NOMO-1 (cell line): Measurements from ENCODE around the gene TRIM45.
"Not testable (repeated sequence)": the region's sequence is repeated elsewhere in the genome, so short reads cannot be mapped to it uniquely, and the experiment has no call there.

Experiments
- DNase-seq, 2 experiments: peaks; one replicate each; lab custom pipeline; 2025; ENCODE audit not compliant: unreplicated experiment in 2 of 2; lab: John Stamatoyannopoulos, UW

The TRIM45 gene

GRCh38 chr1:117121589-117122329 lies at the start of gene TRIM45:
TRIM45 (minus strand) TSS chr1:117121749; CDS start chr1:117121201, 548 bp downstream.
- DNase-seq = peak; percentile 93 to 97

GRCh38 chr1:117169871-117170596 lies 48.5 kb upstream of the TRIM45 start:
- DNase-seq = no peak

- no peak for DNase-seq
These were observed 45.9 kb upstream of the TRIM45 start for GRCh38 chr1:117167402-117167801.

- no peak for DNase-seq
These were observed 44.5 kb upstream of the TRIM45 start for GRCh38 chr1:117166076-117166475.

GRCh38 chr1:117164209-117164608 lies 42.7 kb upstream of the TRIM45 start:
- DNase-seq = no peak

- no peak for DNase-seq
These were observed 41.3 kb upstream of the TRIM45 start for GRCh38 chr1:117162816-117163215.

- DNase-seq = no peak
These were observed 40.3 kb upstream of the TRIM45 start for GRCh38 chr1:117161887-117162286.

- not testable (repeated sequence) for DNase-seq
These were observed 29.8 kb upstream of the TRIM45 start for GRCh38 chr1:117151305-117151704.

- no peak for DNase-seq
These were observed 28.8 kb upstream of the TRIM45 start for GRCh38 chr1:117150316-117150715.

- no peak for DNase-seq
These were observed 26.5 kb upstream of the TRIM45 start for GRCh38 chr1:117147856-117148588.

- no peak for DNase-seq
These were observed 25.8 kb upstream of the TRIM45 start for GRCh38 chr1:117147341-117147831.

GRCh38 chr1:117146575-117147340 lies 25.2 kb upstream of the TRIM45 start:
- no peak for DNase-seq

- DNase-seq = no peak
These were observed 24.5 kb upstream of the TRIM45 start for GRCh38 chr1:117146072-117146471.

GRCh38 chr1:117143871-117144270 lies 22.3 kb upstream of the TRIM45 start:
- no peak for DNase-seq

GRCh38 chr1:117143172-117143571 lies 21.6 kb upstream of the TRIM45 start:
- DNase-seq = no peak

- no peak for DNase-seq
These were observed 20.7 kb upstream of the TRIM45 start for GRCh38 chr1:117142200-117142599.

- no peak for DNase-seq
These were observed 17.0 kb upstream of the TRIM45 start for GRCh38 chr1:117138561-117138960.

GRCh38 chr1:117138106-117138505 lies 16.6 kb upstream of the TRIM45 start:
- no peak for DNase-seq

- no peak for DNase-seq
These were observed 15.8 kb upstream of the TRIM45 start for GRCh38 chr1:117137281-117137855.

GRCh38 chr1:117136749-117137148 lies 15.2 kb upstream of the TRIM45 start:
- DNase-seq = no peak
